Measurements from ENCODE around the gene CCND1.

CCND1 gene

GRCh38 chr11:69674886-69675714, 34.1 kb downstream of the CCND1 start, which contains the start of gene LTO1:
Gene LTO1 (minus strand): TSS chr11:69675353. CDS start chr11:69675239, 114 bp downstream.
- Histone ChIP-seq H3K4me3 (ENCODE audit: low read depth, low read length) (peak within 1 kb of the TSS; percentile 94), H3K27me3 (no peaks in the 10 kb centered on the region), H3K4me1 (peaks cover 5% of the 10 kb centered on the region), H3K9me3 (no peaks in the 10 kb centered on the region), H3K36me3 (peaks cover 16% of the 10 kb centered on the region)
- TF ChIP-seq CTCF (IDR thresholded peaks at IDR 0.05; ENCODE audit: low read depth, low read length) = 0 out of 2 replicates have a peak, but pooled peaks have one; percentile 2
- peak; percentile 98 for DNase-seq

- no peak for TF ChIP-seq CTCF (IDR thresholded peaks at IDR 0.05; ENCODE audit: low read depth, low read length)
- H3K27me3 ChIP-seq = no peaks in the 10 kb centered on the region
- H3K4me3 ChIP-seq (ENCODE audit: low read depth, low read length) = no peak overlapping the region
- no peaks in the 10 kb centered on the region for H3K9me3 ChIP-seq
- H3K4me1 ChIP-seq = no peaks in the 10 kb centered on the region
- no peak for DNase-seq
- H3K36me3 ChIP-seq = no peaks in the 10 kb centered on the region
These were observed 36.8 kb downstream of the CCND1 start for GRCh38 chr11:69677749-69678148.

GRCh38 chr11:69680688-69681087, 39.7 kb downstream of the CCND1 start:
- no peaks in the 10 kb centered on the region; the same call in none of the 2 replicates for H3K9me3 ChIP-seq
- no peaks in the 10 kb centered on the region for H3K36me3 ChIP-seq
- TF ChIP-seq CTCF (IDR thresholded peaks at IDR 0.05; ENCODE audit: low read depth, low read length) = no peak
- DNase-seq = no peak
- no peak overlapping the region for H3K4me3 ChIP-seq (ENCODE audit: low read depth, low read length)
- peaks cover 3% of the 10 kb centered on the region; the same call in 1 of the 2 replicates for H3K27me3 ChIP-seq
- H3K4me1 ChIP-seq = peaks cover 3% of the 10 kb centered on the region; the same call in 1 of the 2 replicates

GRCh38 chr11:69682221-69682620, 41.3 kb downstream of the CCND1 start:
- H3K9me3 ChIP-seq = no peaks in the 10 kb centered on the region; the same call in none of the 2 replicates
- no peak for TF ChIP-seq CTCF (IDR thresholded peaks at IDR 0.05; ENCODE audit: low read depth, low read length)
- no peak overlapping the region for H3K4me3 ChIP-seq (ENCODE audit: low read depth, low read length)
- DNase-seq = no peak
- no peaks in the 10 kb centered on the region for H3K36me3 ChIP-seq
- H3K4me1 ChIP-seq = peaks cover 3% of the 10 kb centered on the region; the same call in 1 of the 2 replicates
- peaks cover 5% of the 10 kb centered on the region; the same call in 1 of the 2 replicates for H3K27me3 ChIP-seq

- Histone ChIP-seq H3K36me3 (no peaks in the 10 kb centered on the region), H3K4me1 (peaks cover 3% of the 10 kb centered on the region; the same call in 1 of the 2 replicates), H3K27me3 (peaks cover 5% of the 10 kb centered on the region; the same call in 1 of the 2 replicates), H3K4me3 (ENCODE audit: low read depth, low read length) (no peak overlapping the region), H3K9me3 (no peaks in the 10 kb centered on the region; the same call in none of the 2 replicates)
- DNase-seq = no peak
- no peak for TF ChIP-seq CTCF (IDR thresholded peaks at IDR 0.05; ENCODE audit: low read depth, low read length)
These were observed 41.8 kb downstream of the CCND1 start for GRCh38 chr11:69682681-69683326.

Data from BE2C (cell line).